B cell (primary cell): ENCODE results near the gene MICALL2. TPM values are rescaled to one million over a fixed set of nuclear protein-coding genes. Genes with fewer than 3 reads are reported as not detected.

Source experiments
- ATAC-seq: fragments of 200-7000 bp; cut with Tn5 transposase; one replicate; pipeline ENCODE4 v1.10.0; 2021; ENCODE audit warnings: low read depth, mild to moderate bottlenecking, moderate number of reproducible peaks, moderate library complexity
- CTCF ChIA-PET: fragments of 350-600 bp; sonication (Branson Sonifier 250); formaldehyde crosslinking; loops from one replicate; lab custom pipeline; 2021; ENCODE audit warnings: antibody characterized with exemption, inconsistent platforms; lab: Charles Lee
- POLR2A ChIA-PET: fragments of 350-600 bp; sonication (Branson Sonifier 250); formaldehyde crosslinking; loops from one replicate; lab custom pipeline; 2021; ENCODE audit warnings: antibody characterized with exemption; lab: Charles Lee
- DNase-seq: peaks from one replicate; pipeline ENCODE4 v3.0.0; 2013
- H2AFZ ChIP-seq: 2 replicates; pipeline ENCODE4 v1.6.1; 2012; ENCODE audit warnings: mild to moderate bottlenecking, low read depth, low read length; ENCODE audit not compliant: insufficient read depth, poor library complexity, severe bottlenecking
- H3K27ac ChIP-seq, 2 donors: 1 replicate in 1 of 2; 2 replicates in 1 of 2; pipeline ENCODE4 v1.5.1; 2012 to 2013; ENCODE audit warnings: low read length in 2 of 2, mild to moderate bottlenecking in 2 of 2, moderate library complexity in 1 of 2
- H3K27me3 ChIP-seq, 4 experiments: fragments of 200-600 bp in 1 of 4; sonication (generic) in 1 of 4; replicated peaks in 1 of 4; 1 replicate in 2 of 4; 2 replicates in 2 of 4; pipeline versions ENCODE4 v1.6.1 to v1.7.0; 2013 to 2016; ENCODE audit warnings: low read length in 3 of 4, mild to moderate bottlenecking in 2 of 4, mixed read lengths in 1 of 4, moderate library complexity in 1 of 4; ENCODE audit not compliant: insufficient read depth in 4 of 4, control insufficient read depth in 3 of 4; ENCODE audit errors: control extremely low read depth in 1 of 4
- H3K36me3 ChIP-seq, 2 experiments: replicated peaks in 1 of 2; 1 replicate in 1 of 2; 2 replicates in 1 of 2; pipeline versions ENCODE4 v1.6.1 to v1.7.1; 2013; ENCODE audit warnings: low read length in 1 of 2; ENCODE audit not compliant: insufficient read depth in 2 of 2, control insufficient read depth in 1 of 2; ENCODE audit errors: control extremely low read depth in 1 of 2, extremely low read depth in 1 of 2
- H3K4me1 ChIP-seq, 2 donors: fragments of 200-600 bp in 1 of 2; sonication (generic) in 1 of 2; 1 replicate in 1 of 2; 2 replicates in 1 of 2; pipeline versions ENCODE4 v1.5.1 to v1.6.1; 2013 to 2017; ENCODE audit warnings: low read length in 2 of 2; ENCODE audit not compliant: control insufficient read depth in 2 of 2, insufficient read depth in 2 of 2
- H3K4me2 ChIP-seq: replicated peaks from 2 replicates; pipeline ENCODE3; 2012; ENCODE audit warnings: mild to moderate bottlenecking, low read depth, low read length; ENCODE audit not compliant: poor library complexity, severe bottlenecking
- H3K4me3 ChIP-seq, 5 experiments: fragments of 200-600 bp in 1 of 5; sonication (generic) in 1 of 5; 1 replicate in 3 of 5; 2 replicates in 2 of 5; pipeline versions ENCODE4 v1.5.1 to v1.7.0; 2011 to 2016; ENCODE audit warnings: low read length in 4 of 5, mild to moderate bottlenecking in 4 of 5, low read depth in 2 of 5, control low read depth in 1 of 5, moderate library complexity in 1 of 5; ENCODE audit not compliant: insufficient read depth in 1 of 5; ENCODE audit errors: control extremely low read depth in 1 of 5, extremely low read depth in 1 of 5
- H3K79me2 ChIP-seq: fragments of 200-600 bp; sonication (generic); one replicate; pipeline ENCODE4 v1.6.0; 2016; ENCODE audit warnings: low read length; ENCODE audit not compliant: control insufficient read depth, insufficient read depth
- H3K9ac ChIP-seq: fragments of 200-600 bp; sonication (generic); 2 replicates; pipeline ENCODE4 v1.6.1; 2017; ENCODE audit warnings: mild to moderate bottlenecking, low read length, moderate library complexity
- H3K9me3 ChIP-seq, 3 donors: one replicate each; pipeline versions ENCODE4 v1.6.1 to v1.7.1; 2013; ENCODE audit warnings: low read length in 2 of 3; ENCODE audit not compliant: control insufficient read depth in 2 of 3, insufficient read depth in 1 of 3; ENCODE audit errors: control extremely low read depth in 1 of 3
- H4K20me1 ChIP-seq: 2 replicates; pipeline ENCODE4 v1.6.0; 2012; ENCODE audit warnings: mild to moderate bottlenecking, low read length; ENCODE audit not compliant: insufficient read depth, control insufficient read depth, poor library complexity, severe bottlenecking
- H3K27ac Mint-ChIP-seq: one replicate; pipeline ENCODE4 v1.8.0; 2021; ENCODE audit warnings: mixed read lengths
- H3K27me3 Mint-ChIP-seq: one replicate; pipeline ENCODE4 v1.8.0; 2021; ENCODE audit warnings: mixed read lengths
- H3K4me1 Mint-ChIP-seq: one replicate; pipeline ENCODE4 v1.8.0; 2021; ENCODE audit warnings: mixed read lengths
- H3K4me3 Mint-ChIP-seq: one replicate; pipeline ENCODE4 v1.8.0; 2021; ENCODE audit warnings: mixed read lengths
- H3K9me3 Mint-ChIP-seq: one replicate; pipeline ENCODE4 v1.8.0; 2022; ENCODE audit warnings: mixed read lengths; ENCODE audit not compliant: insufficient read depth
- EZH2 ChIP-seq: IDR thresholded peaks from 2 replicates; pipeline ENCODE4 v1.6.1; 2012; ENCODE audit warnings: borderline replicate concordance, low read depth, mild to moderate bottlenecking, moderate library complexity, low read length; ENCODE audit not compliant: insufficient read depth, poor library complexity, severe bottlenecking
- WGBS: methylation state at CpG from one replicate; pipeline ENCODE4 v1.1.5; 2013; ENCODE audit warnings: missing lambda C conversion rate; ENCODE audit not compliant: insufficient coverage; 5-methylcytosine and 5-hydroxymethylcytosine counted together
- intact Hi-C: fragments of 100-400 bp; cut with micrococcal nuclease; formaldehyde crosslinking; loops from one replicate; pipeline ENCODE4 v1.10.0; 2022
- polyA plus RNA-seq: library from polyadenylated mRNA; depleted of rRNA; stranded (reverse); fragments of >200 nt; gene quantifications from 2 replicates; pipeline ENCODE4 v1.2.3, GENCODE V29; 2012
- total RNA-seq, 2 donors: library from RNA; stranded (reverse); fragments of 120-200 nt in 1 of 2; gene quantifications; 1 replicate in 1 of 2; 2 replicates in 1 of 2; pipeline versions ENCODE4 v1.2.3 to v1.2.4, GENCODE V29; 2013 to 2022
- TF ChIP-seq, protein P1 (sequence below): fragments of 200-600 bp; IDR thresholded peaks from one replicate; pipeline ENCODE4 v1.8.0; 2022; ENCODE audit warnings: antibody characterized with exemption, mild to moderate bottlenecking

Gene MICALL2
- total and polyA plus RNA-seq, 2 donors (not counting 1 experiment from before 2014, with no cell fraction given), result 0.85 to 0.94 TPM

DNA sequence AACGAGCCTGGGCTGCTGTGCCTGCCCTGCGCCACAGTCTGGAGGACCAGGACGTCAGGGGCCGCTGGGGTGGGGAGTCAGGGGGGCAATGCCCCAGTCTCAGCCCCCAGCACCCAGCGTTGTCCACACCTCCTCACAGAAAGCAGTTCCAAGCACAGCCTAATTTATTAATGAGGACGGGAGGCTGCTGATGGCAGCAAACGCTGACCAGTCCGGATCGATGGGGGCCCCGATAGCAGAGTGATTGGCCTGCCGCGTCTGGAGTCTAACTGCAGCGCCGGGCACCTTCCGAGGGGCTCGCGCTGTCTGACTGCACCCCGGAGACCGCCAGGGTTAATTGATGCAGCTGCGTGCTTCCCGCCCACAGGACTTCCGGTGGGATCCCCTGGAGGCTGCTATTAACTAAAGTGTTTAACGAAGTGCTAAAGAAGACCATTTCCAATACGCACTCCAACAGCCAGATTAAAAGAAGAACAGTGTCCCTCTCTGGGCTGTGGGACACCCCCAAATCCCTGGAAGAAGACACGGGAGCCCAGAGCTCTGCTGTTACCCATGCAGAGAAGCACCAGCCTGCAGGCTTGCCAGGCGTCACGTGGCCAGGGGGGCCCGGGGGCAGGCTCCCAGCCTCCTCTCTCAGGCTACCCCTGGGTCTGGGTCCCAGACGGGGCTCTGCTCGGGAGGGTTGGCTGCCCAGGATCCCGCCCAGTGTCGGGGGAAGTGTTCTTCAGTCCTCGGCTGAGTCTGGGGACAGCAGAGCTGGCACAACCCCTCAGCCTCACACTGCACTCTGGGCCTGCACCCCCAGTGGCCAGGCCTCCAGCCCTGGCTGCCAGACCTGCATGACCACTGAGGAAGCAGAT is 63.8 kb downstream of the MICALL2 start:
- no peak overlapping the region for H3K27ac Mint-ChIP-seq
- H3K9me3 Mint-ChIP-seq, result peaks cover 5% of the 10 kb centered on the region
- no peak overlapping the region for H3K4me3 ChIP-seq
- WGBS, result 69% methylated on average over 33 of the region's 33 CpGs
- TF ChIP-seq EZH2, result no peak
- TF ChIP-seq, protein P1, sequence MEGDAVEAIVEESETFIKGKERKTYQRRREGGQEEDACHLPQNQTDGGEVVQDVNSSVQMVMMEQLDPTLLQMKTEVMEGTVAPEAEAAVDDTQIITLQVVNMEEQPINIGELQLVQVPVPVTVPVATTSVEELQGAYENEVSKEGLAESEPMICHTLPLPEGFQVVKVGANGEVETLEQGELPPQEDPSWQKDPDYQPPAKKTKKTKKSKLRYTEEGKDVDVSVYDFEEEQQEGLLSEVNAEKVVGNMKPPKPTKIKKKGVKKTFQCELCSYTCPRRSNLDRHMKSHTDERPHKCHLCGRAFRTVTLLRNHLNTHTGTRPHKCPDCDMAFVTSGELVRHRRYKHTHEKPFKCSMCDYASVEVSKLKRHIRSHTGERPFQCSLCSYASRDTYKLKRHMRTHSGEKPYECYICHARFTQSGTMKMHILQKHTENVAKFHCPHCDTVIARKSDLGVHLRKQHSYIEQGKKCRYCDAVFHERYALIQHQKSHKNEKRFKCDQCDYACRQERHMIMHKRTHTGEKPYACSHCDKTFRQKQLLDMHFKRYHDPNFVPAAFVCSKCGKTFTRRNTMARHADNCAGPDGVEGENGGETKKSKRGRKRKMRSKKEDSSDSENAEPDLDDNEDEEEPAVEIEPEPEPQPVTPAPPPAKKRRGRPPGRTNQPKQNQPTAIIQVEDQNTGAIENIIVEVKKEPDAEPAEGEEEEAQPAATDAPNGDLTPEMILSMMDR, result no peak
- H3K27ac ChIP-seq, result no peak overlapping the region
- peaks cover 33% of the 10 kb centered on the region for H3K27me3 Mint-ChIP-seq
- no peak overlapping the region for H2AFZ ChIP-seq
- no peak overlapping the region for H3K9ac ChIP-seq
- no peak overlapping the region for H3K4me2 ChIP-seq
- peaks cover 0 to 64% (median 16%) of the 10 kb centered on the region in 3 donors for H3K9me3 ChIP-seq
- ChIA-PET CTCF (interaction anchor here (1.5 kb wide), 1 partner anchor 37 kb away, joined by 3 read pairs; no protein-coding TSS in a partner anchor), POLR2A (no interaction called here)
- no peaks in the 10 kb centered on the region for H3K4me1 Mint-ChIP-seq
- no peaks in the 10 kb centered on the region for H3K36me3 ChIP-seq
- no peak overlapping the region for H3K4me3 Mint-ChIP-seq
- DNase-seq (no peak), ATAC-seq (no peak)
- peaks cover 0 to 14% (median 3%) of the 10 kb centered on the region in 4 experiments for H3K27me3 ChIP-seq
- H4K20me1 ChIP-seq, result no peaks in the 10 kb centered on the region
- H3K4me1 ChIP-seq, result no peaks in the 10 kb centered on the region
- H3K79me2 ChIP-seq, result no peaks in the 10 kb centered on the region
- intact Hi-C loops, result no loop called here

- peaks cover 5% of the 10 kb centered on the region for H3K9me3 Mint-ChIP-seq
- DNase-seq, result no peak
Measured at GRCh38 chr7:1394371-1394770, 64.9 kb downstream of the MICALL2 start.

More at GRCh38 chr7:1394371-1394770, 64.9 kb downstream of the MICALL2 start:
- no peak for ATAC-seq
- Histone ChIP-seq H3K4me3 (no peak overlapping the region), H3K9ac (no peak overlapping the region), H3K79me2 (no peaks in the 10 kb centered on the region), H2AFZ (no peak overlapping the region), H3K27me3 (peaks cover 0 to 14% (median 3%) of the 10 kb centered on the region in 4 experiments), H3K27ac (no peak overlapping the region), H3K4me1 (no peaks in the 10 kb centered on the region), H4K20me1 (no peaks in the 10 kb centered on the region), H3K36me3 (no peaks in the 10 kb centered on the region), H3K9me3 (peaks cover 0 to 67% (median 16%) of the 10 kb centered on the region in 3 donors), H3K4me2 (no peak overlapping the region)
- ChIA-PET CTCF (no interaction called here), POLR2A (no interaction called here)
- Mint-ChIP-seq H3K4me3 (no peak overlapping the region), H3K27me3 (peaks cover 29% of the 10 kb centered on the region), H3K4me1 (no peaks in the 10 kb centered on the region), H3K27ac (no peak overlapping the region)
- WGBS, result 87% methylated on average over 4 of the region's 4 CpGs
- intact Hi-C loops, result no loop called here
- no peak for TF ChIP-seq EZH2
- TF ChIP-seq, protein P1, result no peak
